Glutamatergic neuron (in vitro differentiated cells): ENCODE data around the gene LNX2. TPM values are rescaled to one million over a fixed set of nuclear protein-coding genes. Genes with fewer than 3 reads are reported as not detected.

Experiments used
- DNase-seq: peaks from one replicate; pipeline ENCODE4 v3.0.0; 2022
- H3K27ac Mint-ChIP-seq: one replicate; pipeline ENCODE4 v1.8.0; 2020; ENCODE audit warnings: mild to moderate bottlenecking, mixed read lengths, inconsistent platforms; ENCODE audit not compliant: unreplicated experiment
- H3K27me3 Mint-ChIP-seq: one replicate; pipeline ENCODE4 v1.8.0; 2020; ENCODE audit warnings: mild to moderate bottlenecking, moderate library complexity, mixed read lengths, inconsistent platforms; ENCODE audit not compliant: unreplicated experiment
- H3K36me3 Mint-ChIP-seq: one replicate; pipeline ENCODE4 v1.8.0; 2020; ENCODE audit warnings: mild to moderate bottlenecking, mixed read lengths, inconsistent platforms; ENCODE audit not compliant: unreplicated experiment
- H3K4me1 Mint-ChIP-seq: one replicate; pipeline ENCODE4 v1.8.0; 2020; ENCODE audit warnings: mild to moderate bottlenecking, low read depth, mixed read lengths, inconsistent platforms; ENCODE audit not compliant: unreplicated experiment
- H3K4me3 Mint-ChIP-seq: one replicate; pipeline ENCODE4 v1.8.0; 2020; ENCODE audit warnings: mild to moderate bottlenecking, mixed read lengths, inconsistent platforms; ENCODE audit not compliant: unreplicated experiment
- H3K9me3 Mint-ChIP-seq: one replicate; pipeline ENCODE4 v1.8.0; 2020; ENCODE audit warnings: mild to moderate bottlenecking, moderate library complexity, mixed read lengths, inconsistent platforms; ENCODE audit not compliant: unreplicated experiment
- CTCF ChIP-seq: fragments of 200-600 bp; sonication (generic); IDR thresholded peaks from one replicate; pipeline ENCODE4 v1.5.0; 2021; ENCODE audit not compliant: partially characterized antibody, unreplicated experiment
- total RNA-seq: library from RNA; stranded (reverse); fragmentation: NEBNext Ultra II Directional; extraction: Animal tissue kit (Norgen Biotek cat#: 25700); gene quantifications from one replicate; pipeline ENCODE4 v1.2.1, GENCODE V29; 2021; ENCODE audit not compliant: unreplicated experiment

LNX2 gene
- total RNA-seq, 1 donor from 2014 or later = 3.2 TPM

- TF ChIP-seq CTCF = peak; percentile 43
- no peaks in the 10 kb centered on the region for H3K36me3 Mint-ChIP-seq
- DNase-seq = no peak
- peak overlapping the region; percentile 92 for H3K4me3 Mint-ChIP-seq
- peak overlapping the region; percentile 19 for H3K27ac Mint-ChIP-seq
- peaks cover 6% of the 10 kb centered on the region for H3K9me3 Mint-ChIP-seq
- H3K27me3 Mint-ChIP-seq = peaks cover 5% of the 10 kb centered on the region
- peaks cover 9% of the 10 kb centered on the region for H3K4me1 Mint-ChIP-seq
These were observed 1.9 kb upstream of the LNX2 start for GRCh38 chr13:27622102-27622820.

- Mint-ChIP-seq H3K36me3 (no peaks in the 10 kb centered on the region), H3K4me1 (peaks cover 9% of the 10 kb centered on the region), H3K9me3 (peaks cover 6% of the 10 kb centered on the region), H3K27ac (peak within 1 kb of the TSS; percentile 62), H3K4me3 (peak within 1 kb of the TSS; percentile 92), H3K27me3 (peaks cover 5% of the 10 kb centered on the region)
- no peak for TF ChIP-seq CTCF
- peak; percentile 57 for DNase-seq
These were observed 1.2 kb upstream of the LNX2 start, which contains the start of gene POLR1D for GRCh38 chr13:27621366-27622101. POLR1D (plus strand) TSS chr13:27621892; CDS start chr13:27621984, 92 bp downstream.

GRCh38 chr13:27621116-27621365 is 712 bp upstream of the LNX2 start:
- DNase-seq = no peak
- peaks cover 5% of the 10 kb centered on the region for H3K27me3 Mint-ChIP-seq
- peak overlapping the region; percentile 88 for H3K4me3 Mint-ChIP-seq
- no peaks in the 10 kb centered on the region for H3K36me3 Mint-ChIP-seq
- TF ChIP-seq CTCF = no peak
- peak overlapping the region; percentile 62 for H3K27ac Mint-ChIP-seq
- H3K9me3 Mint-ChIP-seq = peaks cover 6% of the 10 kb centered on the region
- H3K4me1 Mint-ChIP-seq = peaks cover 9% of the 10 kb centered on the region

GRCh38 chr13:27619728-27620376 is 477 bp downstream of the LNX2 start:
- peaks cover 6% of the 10 kb centered on the region for H3K9me3 Mint-ChIP-seq
- peak overlapping the region; percentile 78 for H3K27ac Mint-ChIP-seq
- H3K36me3 Mint-ChIP-seq = no peaks in the 10 kb centered on the region

More at GRCh38 chr13:27619728-27620376, 477 bp downstream of the LNX2 start:
- TF ChIP-seq CTCF = no peak
- H3K4me3 Mint-ChIP-seq = peak overlapping the region; percentile 94
- H3K4me1 Mint-ChIP-seq = peaks cover 9% of the 10 kb centered on the region
- H3K27me3 Mint-ChIP-seq = peaks cover 5% of the 10 kb centered on the region
- peak; percentile 59 for DNase-seq
